CD4-positive, alpha-beta T cell treated with Interleukin-12 subunit alpha and Interleukin-12 subunit beta, for 1 hour (primary cell): ENCODE measurements around the gene ASB13.

Experiments used
- DNase-seq: peaks from one replicate; pipeline ENCODE4 v3.0.0-alpha.2; 2020

ASB13 gene

GRCh38 chr10:5645944-5646617, 20.3 kb downstream of the ASB13 start:
- no peak for DNase-seq

- DNase-seq, result no peak
Measured at GRCh38 chr10:5645375-5645774, 21.0 kb downstream of the ASB13 start.

GRCh38 chr10:5644930-5645329, 21.5 kb downstream of the ASB13 start:
- DNase-seq, result no peak

GRCh38 chr10:5643346-5644067, 22.9 kb downstream of the ASB13 start:
- DNase-seq, result no peak

- no peak for DNase-seq
Measured at GRCh38 chr10:5641501-5641900, 24.9 kb downstream of the ASB13 start.

- DNase-seq, result no peak
Measured at GRCh38 chr10:5640501-5640900, 25.9 kb downstream of the ASB13 start.

- no peak for DNase-seq
Measured at GRCh38 chr10:5640036-5640435, 26.4 kb downstream of the ASB13 start.

GRCh38 chr10:5639066-5639465, 27.3 kb downstream of the ASB13 start:
- no peak for DNase-seq

- DNase-seq, result no peak
Measured at GRCh38 chr10:5638494-5638893, 27.9 kb downstream of the ASB13 start.

GRCh38 chr10:5634918-5635317, 31.5 kb downstream of the ASB13 start:
- no peak for DNase-seq

- no peak for DNase-seq
Measured at GRCh38 chr10:5633166-5633749, 33.1 kb downstream of the ASB13 start.

GRCh38 chr10:5632446-5632845, 33.9 kb downstream of the ASB13 start:
- no peak for DNase-seq

- DNase-seq, result no peak
Measured at GRCh38 chr10:5631936-5632335, 34.5 kb downstream of the ASB13 start.

- DNase-seq, result no peak
Measured at GRCh38 chr10:5630112-5630436, 36.3 kb downstream of the ASB13 start.

- peak; percentile 85 for DNase-seq
Measured at GRCh38 chr10:5629303-5630111, 36.9 kb downstream of the ASB13 start.

- no peak for DNase-seq
Measured at GRCh38 chr10:5628451-5629302, 37.7 kb downstream of the ASB13 start.

- DNase-seq, result no peak
Measured at GRCh38 chr10:5627486-5628044, 38.8 kb downstream of the ASB13 start.

GRCh38 chr10:5625992-5626777, 40.2 kb downstream of the ASB13 start:
- DNase-seq, result no peak

- no peak for DNase-seq
Measured at GRCh38 chr10:5624701-5625100, 41.7 kb downstream of the ASB13 start.

GRCh38 chr10:5623081-5623748, 43.2 kb downstream of the ASB13 start:
- DNase-seq, result peak; percentile 77
